Adipose tissue (tissue), 3 donors: ENCODE data around the gene GC. TPM values are rescaled to one million over a fixed set of nuclear protein-coding genes. Genes with fewer than 3 reads are reported as not detected.
"Not testable (repeated sequence)": the region's sequence is repeated elsewhere in the genome, so short reads cannot be mapped to it uniquely, and the experiment has no call there.

Source experiments
- H3K27ac ChIP-seq: one replicate; pipeline ENCODE4 v1.5.1; 2013; ENCODE audit warnings: low read depth, low read length
- WGBS, 3 donors: extraction: QIAGEN DNeasy Blood & Tissue Kit; methylation state at CpG; one replicate each; pipeline ENCODE4 v1.1.7; 2013; 5-methylcytosine and 5-hydroxymethylcytosine counted together
- polyA plus RNA-seq, 3 donors: library from polyadenylated mRNA; stranded (reverse); fragments of 200-250 nt; gene quantifications; one replicate each; pipeline ENCODE4 v1.2.3, GENCODE V29; 2013
- donor health status: healthy with polysubstance abuse.
- donor health status: Bipolar disorder and iron deficiency.
- donor health status: healthy.

The GC gene
- polyA plus RNA-seq, 3 donors = 0.49 to 14.9 TPM; not detected in 1

GRCh38 chr4:71771613-71772012 lies 12.3 kb downstream of the GC start:
- 24 to 63% (median 48%) methylated on average over 2 of the region's 2 CpGs for WGBS, 3 donors

GRCh38 chr4:71769434-71769833 lies 14.4 kb downstream of the GC start:
- H3K27ac ChIP-seq = no peak overlapping the region
- WGBS, 3 donors = 86 to 90% (median 89%) methylated on average over 3 of the region's 3 CpGs

More at GRCh38 chr4:71771613-71772012, 12.3 kb downstream of the GC start:
- no peak overlapping the region for H3K27ac ChIP-seq

GRCh38 chr4:71768123-71768522 lies 15.8 kb downstream of the GC start:
- WGBS, 3 donors = 74 to 75% (median 75%) methylated on average over 7 of the region's 7 CpGs
- no peak overlapping the region for H3K27ac ChIP-seq

GRCh38 chr4:71765821-71766383 lies 18.0 kb downstream of the GC start:
- H3K27ac ChIP-seq = no peak overlapping the region
- WGBS, 3 donors = 44 to 56% (median 52%) methylated on average over 2 of the region's 2 CpGs

GRCh38 chr4:71765350-71765749 lies 18.5 kb downstream of the GC start:
- H3K27ac ChIP-seq = no peak overlapping the region
- 70 to 81% (median 70%) methylated on average over 4 of the region's 4 CpGs for WGBS, 3 donors

GRCh38 chr4:71752383-71753042 lies 31.4 kb downstream of the GC start:
- 74 to 87% (median 82%) methylated on average over 5 of the region's 5 CpGs for WGBS, 3 donors
- H3K27ac ChIP-seq = no peak overlapping the region

- 79 to 89% (median 87%) methylated on average over 4 of the region's 4 CpGs for WGBS, 3 donors
- no peak overlapping the region for H3K27ac ChIP-seq
Measured at GRCh38 chr4:71749008-71749594, 34.8 kb downstream of the GC start.

GRCh38 chr4:71746379-71746778 lies 37.5 kb downstream of the GC start:
- H3K27ac ChIP-seq = no peak overlapping the region
- WGBS, 3 donors = 64 to 83% (median 77%) methylated on average over 3 of the region's 3 CpGs

GRCh38 chr4:71738782-71739181 lies 45.1 kb downstream of the GC start:
- WGBS, 3 donors = 77 to 97% (median 88%) methylated on average over 2 of the region's 2 CpGs
- H3K27ac ChIP-seq = not testable (repeated sequence)

GRCh38 chr4:71732706-71733105 lies 51.2 kb downstream of the GC start:
- 80 to 85% (median 82%) methylated on average over 2 of the region's 2 CpGs for WGBS, 3 donors
- H3K27ac ChIP-seq = no peak overlapping the region

GRCh38 chr4:71732066-71732465 lies 51.8 kb downstream of the GC start:
- H3K27ac ChIP-seq = no peak overlapping the region
- WGBS, 3 donors = 88 to 100% (median 94%) methylated on average over 1 of the region's 1 CpG

- no peak overlapping the region for H3K27ac ChIP-seq
- 70 to 80% (median 79%) methylated on average over 2 of the region's 2 CpGs for WGBS, 3 donors
Measured at GRCh38 chr4:71729856-71730255, 54.0 kb downstream of the GC start.

GRCh38 chr4:71713611-71714203 lies 70.2 kb downstream of the GC start:
- H3K27ac ChIP-seq = no peak overlapping the region
- WGBS, 3 donors = 17 to 49% (median 46%) methylated on average over 1 of the region's 1 CpG

GRCh38 chr4:71711985-71712348 lies 71.9 kb downstream of the GC start:
- 75 to 91% (median 88%) methylated on average over 3 of the region's 3 CpGs for WGBS, 3 donors
- no peak overlapping the region for H3K27ac ChIP-seq

GRCh38 chr4:71711044-71711984 lies 72.6 kb downstream of the GC start:
- WGBS, 3 donors = 48 to 70% (median 61%) methylated on average over 2 of the region's 2 CpGs
- H3K27ac ChIP-seq = no peak overlapping the region

- H3K27ac ChIP-seq = no peak overlapping the region
- WGBS, 3 donors = 18 to 29% (median 22%) methylated on average over 1 of the region's 1 CpG
Measured at GRCh38 chr4:71709961-71710360, 73.9 kb downstream of the GC start.

GRCh38 chr4:71698141-71698540 lies 85.7 kb downstream of the GC start:
- H3K27ac ChIP-seq = no peak overlapping the region
- 85 to 88% (median 86%) methylated on average over 2 of the region's 2 CpGs for WGBS, 3 donors

- WGBS, 3 donors = 81 to 90% (median 85%) methylated on average over 4 of the region's 4 CpGs
Measured at GRCh38 chr4:71697031-71697430, 86.8 kb downstream of the GC start.

GRCh38 chr4:71694961-71695360 lies 88.9 kb downstream of the GC start:
- no peak overlapping the region for H3K27ac ChIP-seq
- 52 to 61% (median 56%) methylated on average over 5 of the region's 5 CpGs for WGBS, 3 donors

More at GRCh38 chr4:71697031-71697430, 86.8 kb downstream of the GC start:
- no peak overlapping the region for H3K27ac ChIP-seq
